CD4-positive, alpha-beta T cell treated with Interleukin-10 for 1 hour (primary cell): ENCODE data around the gene NFKBIE.

ENCODE experiments used
- DNase-seq: peaks from one replicate; pipeline ENCODE4 v3.0.0-alpha.2; 2020

NFKBIE gene

GRCh38 chr6:44257025-44257752, 8.2 kb downstream of the NFKBIE start, which contains the start of gene SLC35B2:
TSS of gene SLC35B2 (minus strand) at chr6:44257528. CDS start at chr6:44257410, 118 bp downstream.
- peak; percentile 80 for DNase-seq

- no peak for DNase-seq
Measured at GRCh38 chr6:44256775-44257024, 8.7 kb downstream of the NFKBIE start.

GRCh38 chr6:44255871-44256774, 9.2 kb downstream of the NFKBIE start:
- DNase-seq, result peak; percentile 51

- DNase-seq, result peak; percentile 47
Measured at GRCh38 chr6:44255105-44255808, 10.1 kb downstream of the NFKBIE start.

GRCh38 chr6:44254191-44255104, 10.9 kb downstream of the NFKBIE start:
- DNase-seq, result no peak

GRCh38 chr6:44253307-44254101, 11.8 kb downstream of the NFKBIE start:
- DNase-seq, result peak; percentile 74

- no peak for DNase-seq
Measured at GRCh38 chr6:44251576-44252524, 13.5 kb downstream of the NFKBIE start.

DNA sequence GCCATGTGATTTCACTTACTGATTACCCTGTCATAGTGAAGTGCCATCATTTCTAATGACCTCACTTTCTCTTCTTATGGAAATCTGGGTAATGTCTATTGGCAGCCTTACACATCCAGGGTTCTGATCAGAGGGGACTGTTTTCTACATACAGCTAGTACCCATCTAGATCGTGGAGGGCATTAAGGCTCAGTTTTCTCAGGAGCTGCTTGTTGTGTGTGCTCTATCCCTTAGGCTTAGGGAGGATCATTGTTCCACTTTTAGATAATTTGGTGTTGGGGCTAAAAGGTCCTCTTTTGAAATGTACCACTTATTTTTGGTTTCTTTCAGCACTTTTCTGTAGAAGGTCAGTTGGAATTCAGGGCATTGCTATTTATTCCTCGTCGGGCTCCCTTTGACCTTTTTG, 14.6 kb downstream of the NFKBIE start:
- DNase-seq, result no peak

DNA sequence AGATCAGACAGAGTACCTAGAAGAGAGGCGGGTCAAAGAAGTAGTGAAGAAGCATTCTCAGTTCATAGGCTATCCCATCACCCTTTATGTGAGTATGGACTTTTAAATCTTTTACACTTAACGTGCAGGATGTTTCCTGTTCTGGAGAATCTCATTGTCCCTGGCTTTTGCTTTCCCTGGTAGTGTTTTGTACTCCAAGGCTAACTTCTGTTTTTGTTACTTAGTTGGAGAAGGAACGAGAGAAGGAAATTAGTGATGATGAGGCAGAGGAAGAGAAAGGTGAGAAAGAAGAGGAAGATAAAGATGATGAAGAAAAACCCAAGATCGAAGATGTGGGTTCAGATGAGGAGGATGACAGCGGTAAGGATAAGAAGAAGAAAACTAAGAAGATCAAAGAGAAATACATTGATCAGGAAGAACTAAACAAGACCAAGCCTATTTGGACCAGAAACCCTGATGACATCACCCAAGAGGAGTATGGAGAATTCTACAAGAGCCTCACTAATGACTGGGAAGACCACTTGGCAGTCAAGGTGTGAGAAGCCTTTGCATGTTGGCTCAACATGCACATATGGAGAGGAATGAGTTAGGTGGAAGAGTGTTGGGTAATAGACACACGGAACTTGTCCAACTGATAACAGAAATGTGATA, 15.2 kb downstream of the NFKBIE start:
- no peak for DNase-seq

GRCh38 chr6:44249082-44249748, 16.1 kb downstream of the NFKBIE start:
- no peak for DNase-seq

DNA sequence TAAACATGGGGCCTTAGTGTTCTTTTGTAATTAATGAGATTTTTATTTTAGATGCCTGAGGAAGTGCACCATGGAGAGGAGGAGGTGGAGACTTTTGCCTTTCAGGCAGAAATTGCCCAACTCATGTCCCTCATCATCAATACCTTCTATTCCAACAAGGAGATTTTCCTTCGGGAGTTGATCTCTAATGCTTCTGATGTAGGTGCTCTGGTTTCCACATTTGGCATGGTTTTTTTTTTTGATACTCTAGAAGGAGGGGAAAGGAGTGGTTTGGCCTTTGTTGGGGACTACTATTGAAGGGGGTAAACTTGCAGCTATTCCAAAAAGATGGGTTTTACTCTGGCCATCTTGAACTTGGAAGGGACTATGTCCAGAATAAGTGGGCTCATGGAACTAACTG, 16.8 kb downstream of the NFKBIE start:
- DNase-seq, result no peak

GRCh38 chr6:44247338-44248302, 17.7 kb downstream of the NFKBIE start:
- peak; percentile 89 for DNase-seq

DNA sequence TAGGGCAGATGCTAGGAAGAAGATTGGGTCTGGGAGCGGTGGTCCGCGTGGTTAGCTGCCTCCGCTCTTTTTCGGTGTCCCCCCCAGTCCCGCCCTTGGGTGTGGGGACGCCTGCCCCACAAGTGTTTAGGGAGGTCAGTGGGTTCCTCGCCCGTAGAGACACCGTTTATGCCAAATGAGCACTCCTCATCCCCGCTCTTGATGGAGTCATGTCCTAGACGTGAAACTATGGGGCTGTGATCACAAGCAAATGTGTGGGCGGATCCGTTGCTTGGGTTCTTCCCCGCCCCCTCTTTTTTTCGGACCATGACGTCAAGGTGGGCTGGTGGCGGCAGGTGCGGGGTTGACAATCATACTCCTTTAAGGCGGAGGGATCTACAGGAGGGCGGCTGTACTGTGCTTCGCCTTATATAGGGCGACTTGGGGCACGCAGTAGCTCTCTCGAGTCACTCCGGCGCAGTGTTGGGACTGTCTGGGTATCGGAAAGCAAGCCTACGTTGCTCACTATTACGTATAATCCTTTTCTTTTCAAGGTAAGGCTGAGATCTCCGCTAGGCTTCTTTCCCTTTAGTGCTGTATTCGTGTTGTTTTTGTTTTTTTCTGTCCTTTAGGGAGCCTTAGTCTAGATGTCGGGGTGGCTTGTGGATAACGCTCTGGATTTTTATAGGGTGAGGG, 18.6 kb downstream of the NFKBIE start, which contains the start of gene HSP90AB1:
Gene HSP90AB1 (plus strand): TSS at position 439 of the 675 bp plus-strand sequence. CDS start 1,529 bp downstream, outside the sequence.
- peak; percentile 99 for DNase-seq

GRCh38 chr6:44245912-44246662, 19.3 kb downstream of the NFKBIE start:
- DNase-seq, result peak; percentile 88

GRCh38 chr6:44245391-44245911, 19.9 kb downstream of the NFKBIE start:
- DNase-seq, result no peak

DNA sequence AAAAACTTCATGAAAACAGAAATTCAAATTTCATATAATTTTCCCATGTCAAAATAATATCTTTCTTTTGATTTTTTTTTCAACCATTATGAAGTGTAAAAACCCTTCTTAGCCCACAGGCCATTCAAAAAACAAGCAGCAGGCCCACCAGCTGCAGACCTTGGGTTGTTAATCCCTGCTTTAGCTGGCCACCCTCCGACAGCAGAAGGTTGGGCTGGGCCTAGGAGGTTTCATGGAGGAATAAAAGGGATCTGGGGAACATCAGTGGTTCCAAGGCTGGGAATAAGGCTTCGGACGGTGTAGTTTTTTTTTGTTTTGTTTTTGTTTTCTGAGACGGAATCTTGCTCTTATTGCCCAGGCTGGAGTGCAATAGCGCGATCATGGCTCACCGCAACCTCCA, 22.0 kb downstream of the NFKBIE start:
- DNase-seq, result no peak
